Body of pancreas (tissue), 4 donors: Measurements from ENCODE around the gene CX3CL1. TPM values are rescaled to one million over a fixed set of nuclear protein-coding genes. Genes with fewer than 3 reads are reported as not detected.

Experiments
- ATAC-seq: fragments of 150-250 bp; one replicate; pipeline ENCODE4 v1.9.1; 2016
- DNase-seq, 4 donors: peaks; one replicate each; pipeline ENCODE4 v3.0.0-alpha.2; 2019
- H3K27ac ChIP-seq, 4 donors: fragments of 200-600 bp; sonication (generic); 1 replicate in 3 of 4; 2 replicates in 1 of 4; pipeline versions ENCODE4 v1.5.1 to v1.6.1; 2016 to 2019; ENCODE audit warnings: mild to moderate bottlenecking in 1 of 4, mixed read lengths in 1 of 4, moderate library complexity in 1 of 4
- H3K27me3 ChIP-seq, 2 donors: fragments of 200-600 bp; sonication (generic); one replicate each; pipeline ENCODE4 v1.6.0; 2016; ENCODE audit warnings: mild to moderate bottlenecking in 1 of 2
- H3K36me3 ChIP-seq, 2 donors: fragments of 200-600 bp; sonication (generic); replicated peaks in 1 of 2; 2 replicates each; pipeline ENCODE4 v1.5.1; 2016; ENCODE audit warnings: low read depth in 2 of 2; ENCODE audit not compliant: insufficient read depth in 1 of 2
- H3K4me1 ChIP-seq: fragments of 200-600 bp; sonication (generic); one replicate; pipeline ENCODE4 v1.6.0; 2016
- H3K4me3 ChIP-seq, 2 donors: fragments of 200-600 bp; sonication (generic); 1 replicate in 1 of 2; 2 replicates in 1 of 2; pipeline ENCODE4 v1.5.1; 2016 to 2019
- H3K9me3 ChIP-seq, 3 donors: fragments of 200-600 bp; sonication (generic); 1 replicate in 2 of 3; 2 replicates in 1 of 3; pipeline ENCODE4 v1.5.1; 2016
- CTCF ChIP-seq, 7 experiments: fragments of 450-650 bp in 4 of 7; fragments of 200-600 bp in 3 of 7; sonication (generic) in 3 of 7; IDR thresholded peaks; one replicate each; pipeline ENCODE4 v1.5.1; 2016 to 2019; ENCODE audit warnings: antibody characterized with exemption in 7 of 7
- POLR2A ChIP-seq, 3 donors: fragments of 450-650 bp; IDR thresholded peaks; one replicate each; pipeline ENCODE4 v1.6.1; 2016; ENCODE audit warnings: antibody characterized with exemption in 3 of 3, mild to moderate bottlenecking in 2 of 3
- WGBS, 2 donors: methylation state at CpG; one replicate each; pipeline ENCODE4 v1.1.5; 2017; 5-methylcytosine and 5-hydroxymethylcytosine counted together
- intact Hi-C: fragments of 100-400 bp; cut with DNase I; formaldehyde crosslinking; loops from one replicate; pipeline ENCODE4 v1.15.1; 2023
- total RNA-seq, 2 donors: library from RNA; depleted of rRNA; stranded (reverse); fragments of >200 nt; gene quantifications; one replicate each; pipeline ENCODE4 v1.1.0, GENCODE V29; 2016

Gene CX3CL1
- total RNA-seq, 2 donors from 2014 or later: 14.5 to 19.1 TPM

- Histone ChIP-seq H3K36me3 (no peaks in the 10 kb centered on the region), H3K9me3 (no peaks in the 10 kb centered on the region), H3K27me3 (no peaks in the 10 kb centered on the region), H3K27ac (no peak overlapping the region), H3K4me1 (peaks cover 7% of the 10 kb centered on the region), H3K4me3 (no peak overlapping the region)
- ATAC-seq (no peak), DNase-seq (no peak)
- WGBS, 2 donors: 88 to 94% methylated on average over 6 to 13 of the region's 16 CpGs
- intact Hi-C loops: no loop called here
- no peak for TF ChIP-seq POLR2A (IDR thresholded peaks at IDR 0.05)
- no peak for TF ChIP-seq CTCF (IDR thresholded peaks at IDR 0.05)
Observed at GRCh38 chr16:57382535-57383275, 10.4 kb downstream of the CX3CL1 start.

GRCh38 chr16:57383276-57384247, 11.3 kb downstream of the CX3CL1 start:
- intact Hi-C loops: no loop called here
- ATAC-seq (no peak), DNase-seq (no peak)
- TF ChIP-seq CTCF (IDR thresholded peaks at IDR 0.05) (no peak), POLR2A (IDR thresholded peaks at IDR 0.05) (no peak)
- Histone ChIP-seq H3K27ac (no peak overlapping the region), H3K36me3 (no peaks in the 10 kb centered on the region), H3K27me3 (no peaks in the 10 kb centered on the region), H3K9me3 (no peaks in the 10 kb centered on the region), H3K4me1 (peaks cover 7% of the 10 kb centered on the region), H3K4me3 (no peak overlapping the region)
- 77 to 85% methylated on average over 8 of the region's 8 CpGs for WGBS, 2 donors

GRCh38 chr16:57384248-57385070, 12.2 kb downstream of the CX3CL1 start:
- no peak overlapping the region for H3K4me3 ChIP-seq
- DNase-seq: no peak
- H3K9me3 ChIP-seq: no peaks in the 10 kb centered on the region
- WGBS, 2 donors: 54 to 73% methylated on average over 7 to 11 of the region's 11 CpGs
- H3K27me3 ChIP-seq: no peaks in the 10 kb centered on the region
- TF ChIP-seq POLR2A (IDR thresholded peaks at IDR 0.05): no peak
- H3K27ac ChIP-seq: no peak overlapping the region
- H3K4me1 ChIP-seq: peaks cover 7% of the 10 kb centered on the region
- no peaks in the 10 kb centered on the region for H3K36me3 ChIP-seq
- intact Hi-C loops: no loop called here
- ATAC-seq: no peak

- Histone ChIP-seq H3K4me3 (no peak overlapping the region), H3K9me3 (no peaks in the 10 kb centered on the region), H3K4me1 (peaks cover 7% of the 10 kb centered on the region), H3K27me3 (no peaks in the 10 kb centered on the region), H3K36me3 (no peaks in the 10 kb centered on the region), H3K27ac (no peak overlapping the region)
- no peak for TF ChIP-seq CTCF (IDR thresholded peaks at IDR 0.05)
- TF ChIP-seq POLR2A (IDR thresholded peaks at IDR 0.05): no peak
- intact Hi-C loops: no loop called here
- DNase-seq: no peak
- no peak for ATAC-seq
- WGBS, 2 donors: 45 to 73% methylated on average over 3 to 5 of the region's 5 CpGs
Observed at GRCh38 chr16:57385083-57385482, 12.8 kb downstream of the CX3CL1 start.
